Activated naive CD8-positive, alpha-beta T cell (primary cell): Measurements from ENCODE around the gene ZBED4.

Experiments
- H3K27ac Mint-ChIP-seq: one replicate; pipeline ENCODE4 v1.8.0; 2021; ENCODE audit warnings: mixed read lengths
- H3K27me3 Mint-ChIP-seq: one replicate; pipeline ENCODE4 v1.8.0; 2021; ENCODE audit warnings: mixed read lengths
- H3K36me3 Mint-ChIP-seq: one replicate; pipeline ENCODE4 v1.8.0; 2021; ENCODE audit warnings: mixed read lengths
- H3K4me1 Mint-ChIP-seq: one replicate; pipeline ENCODE4 v1.8.0; 2021; ENCODE audit warnings: low read depth, mixed read lengths
- H3K4me3 Mint-ChIP-seq: one replicate; pipeline ENCODE4 v1.8.0; 2021; ENCODE audit warnings: mild to moderate bottlenecking, mixed read lengths
- H3K9me3 Mint-ChIP-seq: one replicate; pipeline ENCODE4 v1.8.0; 2021; ENCODE audit warnings: low read depth, mixed read lengths

Gene ZBED4

GRCh38 chr22:49873228-49873940, 19.7 kb downstream of the ZBED4 start:
- no peak overlapping the region for H3K27ac Mint-ChIP-seq
- H3K36me3 Mint-ChIP-seq: peaks cover 18% of the 10 kb centered on the region
- peaks cover 11% of the 10 kb centered on the region for H3K9me3 Mint-ChIP-seq
- peaks cover 41% of the 10 kb centered on the region for H3K4me1 Mint-ChIP-seq
- no peak overlapping the region for H3K4me3 Mint-ChIP-seq
- no peaks in the 10 kb centered on the region for H3K27me3 Mint-ChIP-seq

GRCh38 chr22:49877642-49878041, 24.0 kb downstream of the ZBED4 start:
- H3K4me3 Mint-ChIP-seq: no peak overlapping the region
- no peak overlapping the region for H3K27ac Mint-ChIP-seq
- H3K9me3 Mint-ChIP-seq: no peaks in the 10 kb centered on the region
- peaks cover 39% of the 10 kb centered on the region for H3K4me1 Mint-ChIP-seq
- peaks cover 11% of the 10 kb centered on the region for H3K36me3 Mint-ChIP-seq
- H3K27me3 Mint-ChIP-seq: no peaks in the 10 kb centered on the region

- Mint-ChIP-seq H3K27me3 (no peaks in the 10 kb centered on the region), H3K9me3 (no peaks in the 10 kb centered on the region), H3K36me3 (peaks cover 11% of the 10 kb centered on the region), H3K27ac (no peak overlapping the region), H3K4me3 (no peak overlapping the region), H3K4me1 (peaks cover 38% of the 10 kb centered on the region)
Measured at GRCh38 chr22:49878206-49878605, 24.6 kb downstream of the ZBED4 start.

- H3K9me3 Mint-ChIP-seq: no peaks in the 10 kb centered on the region
- H3K27ac Mint-ChIP-seq: no peak overlapping the region
- no peaks in the 10 kb centered on the region for H3K27me3 Mint-ChIP-seq
- peaks cover 31% of the 10 kb centered on the region for H3K4me1 Mint-ChIP-seq
- peaks cover 14% of the 10 kb centered on the region for H3K36me3 Mint-ChIP-seq
- no peak overlapping the region for H3K4me3 Mint-ChIP-seq
Measured at GRCh38 chr22:49879871-49880270, 26.2 kb downstream of the ZBED4 start.

- Mint-ChIP-seq H3K27ac (peak overlapping the region; percentile 7), H3K4me3 (no peak overlapping the region), H3K9me3 (no peaks in the 10 kb centered on the region), H3K4me1 (peaks cover 29% of the 10 kb centered on the region), H3K27me3 (no peaks in the 10 kb centered on the region), H3K36me3 (peaks cover 11% of the 10 kb centered on the region)
Measured at GRCh38 chr22:49880281-49880680, 26.6 kb downstream of the ZBED4 start.

GRCh38 chr22:49881856-49882255, 28.2 kb downstream of the ZBED4 start:
- Mint-ChIP-seq H3K4me1 (peaks cover 25% of the 10 kb centered on the region), H3K36me3 (peaks cover 11% of the 10 kb centered on the region), H3K27ac (peak overlapping the region; percentile 46), H3K27me3 (no peaks in the 10 kb centered on the region), H3K9me3 (no peaks in the 10 kb centered on the region), H3K4me3 (no peak overlapping the region)

- H3K9me3 Mint-ChIP-seq: no peaks in the 10 kb centered on the region
- H3K4me1 Mint-ChIP-seq: peaks cover 25% of the 10 kb centered on the region
- no peak overlapping the region for H3K27ac Mint-ChIP-seq
- peaks cover 13% of the 10 kb centered on the region for H3K36me3 Mint-ChIP-seq
- H3K27me3 Mint-ChIP-seq: no peaks in the 10 kb centered on the region
- no peak overlapping the region for H3K4me3 Mint-ChIP-seq
Measured at GRCh38 chr22:49882519-49883293, 29.1 kb downstream of the ZBED4 start.

GRCh38 chr22:49883294-49883640, 29.6 kb downstream of the ZBED4 start:
- peaks cover 25% of the 10 kb centered on the region for H3K4me1 Mint-ChIP-seq
- no peak overlapping the region for H3K4me3 Mint-ChIP-seq
- no peaks in the 10 kb centered on the region for H3K27me3 Mint-ChIP-seq

GRCh38 chr22:49884075-49884474, 30.4 kb downstream of the ZBED4 start:
- H3K36me3 Mint-ChIP-seq: peaks cover 14% of the 10 kb centered on the region
- no peak overlapping the region for H3K27ac Mint-ChIP-seq
- no peaks in the 10 kb centered on the region for H3K27me3 Mint-ChIP-seq
- no peaks in the 10 kb centered on the region for H3K9me3 Mint-ChIP-seq
- H3K4me1 Mint-ChIP-seq: peaks cover 25% of the 10 kb centered on the region
- no peak overlapping the region for H3K4me3 Mint-ChIP-seq

More at GRCh38 chr22:49883294-49883640, 29.6 kb downstream of the ZBED4 start:
- H3K9me3 Mint-ChIP-seq: no peaks in the 10 kb centered on the region
- no peak overlapping the region for H3K27ac Mint-ChIP-seq
- peaks cover 14% of the 10 kb centered on the region for H3K36me3 Mint-ChIP-seq

GRCh38 chr22:49884503-49885260, 31.0 kb downstream of the ZBED4 start:
- no peaks in the 10 kb centered on the region for H3K27me3 Mint-ChIP-seq
- peaks cover 25% of the 10 kb centered on the region for H3K4me1 Mint-ChIP-seq
- H3K9me3 Mint-ChIP-seq: no peaks in the 10 kb centered on the region
- H3K27ac Mint-ChIP-seq: no peak overlapping the region
- H3K36me3 Mint-ChIP-seq: peaks cover 20% of the 10 kb centered on the region
- H3K4me3 Mint-ChIP-seq: no peak overlapping the region

GRCh38 chr22:49885281-49885680, 31.6 kb downstream of the ZBED4 start:
- no peaks in the 10 kb centered on the region for H3K27me3 Mint-ChIP-seq
- peaks cover 19% of the 10 kb centered on the region for H3K4me1 Mint-ChIP-seq
- H3K36me3 Mint-ChIP-seq: peaks cover 21% of the 10 kb centered on the region
- H3K4me3 Mint-ChIP-seq: no peak overlapping the region
- H3K9me3 Mint-ChIP-seq: no peaks in the 10 kb centered on the region
- no peak overlapping the region for H3K27ac Mint-ChIP-seq

GRCh38 chr22:49885881-49886280, 32.2 kb downstream of the ZBED4 start:
- Mint-ChIP-seq H3K27me3 (no peaks in the 10 kb centered on the region), H3K4me3 (no peak overlapping the region), H3K27ac (no peak overlapping the region), H3K9me3 (no peaks in the 10 kb centered on the region), H3K4me1 (peaks cover 15% of the 10 kb centered on the region), H3K36me3 (peaks cover 21% of the 10 kb centered on the region)

GRCh38 chr22:49886346-49887063, 32.9 kb downstream of the ZBED4 start:
- no peaks in the 10 kb centered on the region for H3K27me3 Mint-ChIP-seq
- H3K4me3 Mint-ChIP-seq: no peak overlapping the region
- peaks cover 14% of the 10 kb centered on the region for H3K4me1 Mint-ChIP-seq
- no peaks in the 10 kb centered on the region for H3K9me3 Mint-ChIP-seq
- H3K36me3 Mint-ChIP-seq: peaks cover 25% of the 10 kb centered on the region
- no peak overlapping the region for H3K27ac Mint-ChIP-seq

GRCh38 chr22:49887064-49887451, 33.4 kb downstream of the ZBED4 start:
- H3K36me3 Mint-ChIP-seq: peaks cover 27% of the 10 kb centered on the region
- H3K27ac Mint-ChIP-seq: no peak overlapping the region
- no peaks in the 10 kb centered on the region for H3K27me3 Mint-ChIP-seq
- H3K9me3 Mint-ChIP-seq: no peaks in the 10 kb centered on the region
- H3K4me1 Mint-ChIP-seq: peaks cover 11% of the 10 kb centered on the region
- no peak overlapping the region for H3K4me3 Mint-ChIP-seq
